MCF 10A (cell line): Measurements from ENCODE around the gene APOLD1. TPM values are rescaled to one million over a fixed set of nuclear protein-coding genes. Genes with fewer than 3 reads are reported as not detected.
"Not testable (repeated sequence)": the region's sequence is repeated elsewhere in the genome, so short reads cannot be mapped to it uniquely, and the experiment has no call there.

Experiments used
- BruUV-seq: library from RNA; stranded (reverse); fragments of 400-500 nt; replicated peaks from 2 replicates; lab custom pipeline; 2021; lab: Mats Ljungman, UMichigan
- CTCF ChIA-PET: fragments of 300-600 bp; sonication (Branson Sonifier 250); formaldehyde crosslinking; extraction: SDS; loops from one replicate; lab custom pipeline; 2021; ENCODE audit warnings: antibody characterized with exemption, inconsistent platforms; lab: Yijun Ruan, JAX
- POLR2A ChIA-PET: fragments of 300-600, 350-650 bp; sonication (Branson Sonifier 250); formaldehyde crosslinking; extraction: SDS; loops from one replicate; lab custom pipeline; 2020; ENCODE audit warnings: antibody characterized with exemption, inconsistent platforms; lab: Yijun Ruan, JAX
- DNase-seq: peaks from one replicate; pipeline ENCODE4 v3.0.0-alpha.2; 2018; ENCODE audit not compliant: unreplicated experiment
- H3K27ac Mint-ChIP-seq: one replicate; pipeline ENCODE4 v1.8.0; 2022; ENCODE audit warnings: mild to moderate bottlenecking, low read depth, mixed read lengths; ENCODE audit not compliant: unreplicated experiment
- H3K27me3 Mint-ChIP-seq: one replicate; pipeline ENCODE4 v1.8.0; 2022; ENCODE audit warnings: mixed read lengths; ENCODE audit not compliant: insufficient read depth, unreplicated experiment
- H3K36me3 Mint-ChIP-seq: one replicate; pipeline ENCODE4 v1.8.0; 2022; ENCODE audit warnings: mild to moderate bottlenecking, moderate library complexity, mixed read lengths; ENCODE audit not compliant: insufficient read depth, unreplicated experiment
- H3K4me1 Mint-ChIP-seq: one replicate; pipeline ENCODE4 v1.8.0; 2022; ENCODE audit warnings: mixed read lengths; ENCODE audit not compliant: insufficient read depth, unreplicated experiment
- H3K4me3 Mint-ChIP-seq: one replicate; pipeline ENCODE4 v1.8.0; 2022; ENCODE audit warnings: mild to moderate bottlenecking, moderate library complexity, mixed read lengths; ENCODE audit not compliant: unreplicated experiment
- H3K9me3 Mint-ChIP-seq: one replicate; pipeline ENCODE4 v1.8.0; 2022; ENCODE audit warnings: mixed read lengths; ENCODE audit not compliant: unreplicated experiment
- CTCF ChIP-seq: fragments of 200-600 bp; IDR thresholded peaks from one replicate; pipeline ENCODE4 v1.8.0; 2022; ENCODE audit warnings: antibody characterized with exemption, mild to moderate bottlenecking; ENCODE audit not compliant: unreplicated experiment
- intact Hi-C: fragments of 100-400 bp; cut with micrococcal nuclease; formaldehyde crosslinking; loops from 2 replicates; pipeline ENCODE4 v1.14.1; 2022
- total RNA-seq: library from RNA; stranded (reverse); gene quantifications from 2 replicates; pipeline ENCODE4 v1.2.3, GENCODE V29; 2022

APOLD1 gene
- total RNA-seq, 1 experiment from 2014 or later = 8.0 TPM

GRCh38 chr12:12837813-12838153, 52.3 kb downstream of the APOLD1 start:
- no TSS peak for BruUV-seq
- CTCF ChIA-PET = interaction anchor here (0.6 to 5.7 kb wide), 27 partner anchors 12 to 883 kb away, joined by 3 to 61 read pairs (median 5); partner anchors contain the start of gene GPRC5A
- Mint-ChIP-seq H3K27me3 (no peaks in the 10 kb centered on the region), H3K4me1 (peaks cover 61% of the 10 kb centered on the region), H3K9me3 (no peaks in the 10 kb centered on the region), H3K36me3 (peaks cover 34% of the 10 kb centered on the region), H3K27ac (peak overlapping the region; percentile 30), H3K4me3 (no peak overlapping the region)
- DNase-seq = no peak
- intact Hi-C loops = loop anchor here (1.0 to 5.0 kb wide), 3 partner anchors 54 to 375 kb away; partner anchors contain the start of gene GPRC5A
- no peak for TF ChIP-seq CTCF
- POLR2A ChIA-PET = interaction anchor here (0.5 to 6.0 kb wide), 12 partner anchors 11 to 571 kb away, joined by 3 to 123 read pairs (median 9); partner anchors contain the start of genes GPRC5A and LRP6

GRCh38 chr12:12839003-12839395, 53.5 kb downstream of the APOLD1 start:
- Mint-ChIP-seq H3K9me3 (no peaks in the 10 kb centered on the region), H3K27me3 (no peaks in the 10 kb centered on the region), H3K36me3 (peaks cover 23% of the 10 kb centered on the region), H3K4me3 (no peak overlapping the region), H3K27ac (peak overlapping the region; percentile 30), H3K4me1 (peaks cover 54% of the 10 kb centered on the region)
- POLR2A ChIA-PET = interaction anchor here (0.6 to 6.0 kb wide), 13 partner anchors 8 to 368 kb away, joined by 3 to 123 read pairs (median 5); partner anchors contain the start of genes DDX47 and GPRC5A
- no peak for TF ChIP-seq CTCF
- BruUV-seq = no TSS peak
- DNase-seq = no peak
- CTCF ChIA-PET = interaction anchor here (1.1 to 5.7 kb wide), 6 partner anchors 12 to 143 kb away, joined by 4 to 61 read pairs (median 22); partner anchors contain the start of gene GPRC5A
- intact Hi-C loops = loop anchor here (5.0 kb wide), 2 partner anchors 138 to 373 kb away; no protein-coding TSS in a partner anchor

GRCh38 chr12:12839439-12839838, 54.0 kb downstream of the APOLD1 start:
- peak overlapping the region; percentile 61 for H3K27ac Mint-ChIP-seq
- not testable (repeated sequence) for H3K27me3 Mint-ChIP-seq

GRCh38 chr12:12839873-12840579, 54.6 kb downstream of the APOLD1 start:
- Mint-ChIP-seq H3K4me1 (peaks cover 46% of the 10 kb centered on the region), H3K27me3 (no peaks in the 10 kb centered on the region), H3K27ac (peak overlapping the region; percentile 61), H3K9me3 (no peaks in the 10 kb centered on the region), H3K4me3 (no peak overlapping the region), H3K36me3 (peaks cover 22% of the 10 kb centered on the region)
- no peak for TF ChIP-seq CTCF
- intact Hi-C loops = loop anchor here (5.0 kb wide), 2 partner anchors 137 to 372 kb away; no protein-coding TSS in a partner anchor
- CTCF ChIA-PET = interaction anchor here (0.6 to 2.7 kb wide), 3 partner anchors 38 to 287 kb away, joined by 4 to 22 read pairs (median 7); no protein-coding TSS in a partner anchor
- peak; percentile 92 for DNase-seq
- POLR2A ChIA-PET = interaction anchor here (1.0 to 1.8 kb wide), 3 partner anchors 29 to 52 kb away, joined by 3 to 8 read pairs (median 5); partner anchors contain the start of gene GPRC5A
- BruUV-seq = no TSS peak

More at GRCh38 chr12:12839439-12839838, 54.0 kb downstream of the APOLD1 start:
- peaks cover 52% of the 10 kb centered on the region for H3K4me1 Mint-ChIP-seq
- POLR2A ChIA-PET = interaction anchor here (1.0 to 6.0 kb wide), 6 partner anchors 26 to 52 kb away, joined by 3 to 123 read pairs (median 4); partner anchors contain the start of genes DDX47 and GPRC5A
- not testable (repeated sequence) for H3K4me3 Mint-ChIP-seq, H3K9me3 Mint-ChIP-seq, BruUV-seq, DNase-seq
- H3K36me3 Mint-ChIP-seq = peaks cover 22% of the 10 kb centered on the region
- intact Hi-C loops = loop anchor here (5.0 kb wide), 2 partner anchors 138 to 373 kb away; no protein-coding TSS in a partner anchor
- CTCF ChIA-PET = interaction anchor here (1.4 to 2.7 kb wide), 2 partner anchors 41 to 136 kb away, joined by 4 to 22 read pairs; no protein-coding TSS in a partner anchor
